ENCODE measurements around the gene CLIP2.

- no peak for TF ChIP-seq POLR2A (IDR thresholded peaks at IDR 0.05)
- TF ChIP-seq, protein P1, sequence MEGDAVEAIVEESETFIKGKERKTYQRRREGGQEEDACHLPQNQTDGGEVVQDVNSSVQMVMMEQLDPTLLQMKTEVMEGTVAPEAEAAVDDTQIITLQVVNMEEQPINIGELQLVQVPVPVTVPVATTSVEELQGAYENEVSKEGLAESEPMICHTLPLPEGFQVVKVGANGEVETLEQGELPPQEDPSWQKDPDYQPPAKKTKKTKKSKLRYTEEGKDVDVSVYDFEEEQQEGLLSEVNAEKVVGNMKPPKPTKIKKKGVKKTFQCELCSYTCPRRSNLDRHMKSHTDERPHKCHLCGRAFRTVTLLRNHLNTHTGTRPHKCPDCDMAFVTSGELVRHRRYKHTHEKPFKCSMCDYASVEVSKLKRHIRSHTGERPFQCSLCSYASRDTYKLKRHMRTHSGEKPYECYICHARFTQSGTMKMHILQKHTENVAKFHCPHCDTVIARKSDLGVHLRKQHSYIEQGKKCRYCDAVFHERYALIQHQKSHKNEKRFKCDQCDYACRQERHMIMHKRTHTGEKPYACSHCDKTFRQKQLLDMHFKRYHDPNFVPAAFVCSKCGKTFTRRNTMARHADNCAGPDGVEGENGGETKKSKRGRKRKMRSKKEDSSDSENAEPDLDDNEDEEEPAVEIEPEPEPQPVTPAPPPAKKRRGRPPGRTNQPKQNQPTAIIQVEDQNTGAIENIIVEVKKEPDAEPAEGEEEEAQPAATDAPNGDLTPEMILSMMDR (IDR thresholded peaks at IDR 0.05): no peak
Measured at GRCh38 chr7:74253331-74253730, 35.9 kb upstream of the CLIP2 start.

Measured in Peyer's patch (tissue), 4 donors.